Urinary bladder (tissue), 4 donors: Measurements from ENCODE around the gene PTGES. TPM values are rescaled to one million over a fixed set of nuclear protein-coding genes. Genes with fewer than 3 reads are reported as not detected.

Experiments used
- DNase-seq: peaks from one replicate; pipeline ENCODE4 v3.0.0-alpha.2; 2015; ENCODE audit errors: extremely low spot score
- H3K27ac ChIP-seq: one replicate; pipeline ENCODE4 v1.5.1; 2013; ENCODE audit warnings: low read depth, mild to moderate bottlenecking, moderate library complexity
- H3K36me3 ChIP-seq: one replicate; pipeline ENCODE4 v1.6.1; 2013; ENCODE audit warnings: mild to moderate bottlenecking, moderate library complexity; ENCODE audit not compliant: insufficient read depth
- H3K4me1 ChIP-seq: one replicate; pipeline ENCODE4 v1.6.1; 2013; ENCODE audit warnings: mild to moderate bottlenecking, moderate library complexity; ENCODE audit not compliant: insufficient read depth
- H3K4me3 ChIP-seq: one replicate; pipeline ENCODE4 v1.5.1; 2013; ENCODE audit warnings: low read depth, low read length
- WGBS: extraction: QIAGEN DNeasy Blood & Tissue Kit; methylation state at CpG from one replicate; pipeline ENCODE4 v1.1.7; 2013; 5-methylcytosine and 5-hydroxymethylcytosine counted together
- polyA plus RNA-seq: library from polyadenylated mRNA; stranded (reverse); fragments of 200-250 nt; gene quantifications from one replicate; pipeline ENCODE4 v1.2.3, GENCODE V29; 2013
- total RNA-seq: library from RNA; depleted of rRNA; stranded (reverse); fragments of >200 nt; gene quantifications from one replicate; pipeline ENCODE4 v1.2.3, GENCODE V29; 2014
- donor health status: healthy with polysubstance abuse.
- donor health status: healthy.

The PTGES gene
- total and polyA plus RNA-seq, 2 donors, result 18.0 to 26.8 TPM

DNA sequence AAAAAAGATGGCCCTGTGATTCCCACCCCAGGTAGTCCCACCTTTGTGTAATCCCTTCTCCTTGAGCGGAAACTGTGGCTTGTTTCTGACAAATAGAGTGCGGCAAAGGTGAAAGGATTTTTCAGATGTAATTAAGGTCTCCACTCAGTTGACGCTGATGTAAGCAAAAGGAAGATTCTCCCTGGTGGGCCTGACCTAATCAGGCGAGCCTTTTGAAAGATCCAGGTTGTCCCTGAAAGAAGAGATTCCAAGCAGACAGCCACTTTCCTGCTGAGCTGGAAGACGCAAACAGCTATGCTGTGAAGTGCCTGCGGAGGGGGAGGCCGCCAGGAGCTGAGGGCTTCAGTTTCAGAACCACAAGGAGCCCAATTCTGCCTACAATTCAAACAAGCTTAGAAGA, 24.1 kb downstream of the PTGES start:
- H3K27ac ChIP-seq, result no peak overlapping the region
- DNase-seq, result no peak
- no peaks in the 10 kb centered on the region for H3K4me1 ChIP-seq
- H3K4me3 ChIP-seq, result no peak overlapping the region
- no peaks in the 10 kb centered on the region for H3K36me3 ChIP-seq
- WGBS, result 93% methylated on average over 7 of the region's 7 CpGs

DNA sequence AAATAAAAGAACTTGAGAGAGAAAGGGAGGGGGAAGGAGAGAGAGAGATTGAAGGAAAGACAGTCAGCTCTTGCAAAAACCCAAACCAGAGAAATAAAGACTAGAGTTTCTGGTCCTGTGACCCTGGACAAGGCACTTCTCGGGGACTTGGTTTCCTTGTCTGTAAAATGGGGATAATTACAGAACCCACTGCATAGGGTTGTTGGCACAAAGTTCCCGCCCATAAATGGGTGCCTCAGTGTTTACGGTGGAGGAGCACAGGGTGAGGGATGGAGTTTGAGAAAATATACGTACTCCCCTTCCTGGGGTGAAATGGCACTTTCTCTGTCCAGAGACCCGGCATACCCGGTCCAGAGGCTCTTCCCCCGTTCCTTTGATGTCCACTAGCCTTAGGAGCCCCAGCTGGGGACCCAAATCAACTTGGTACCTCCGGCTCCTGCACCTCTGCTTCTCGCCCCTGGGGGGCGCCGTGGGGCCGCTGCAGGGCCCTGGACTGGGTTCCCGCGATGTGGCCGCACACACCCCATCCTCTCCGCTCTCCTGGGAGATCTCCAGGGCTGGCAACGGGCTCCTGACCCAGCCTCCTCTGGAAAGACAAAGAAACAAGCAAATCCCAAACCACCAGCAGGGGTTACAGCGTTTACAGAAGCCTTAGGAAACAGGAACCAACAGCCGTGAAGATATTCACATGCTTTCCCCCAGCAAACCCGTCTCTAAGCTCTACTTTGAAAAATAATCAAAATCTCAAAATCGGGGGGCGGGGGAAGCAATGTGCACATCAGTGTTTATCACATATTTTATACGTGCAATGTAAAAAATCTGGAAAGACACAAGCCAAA, 26.3 kb downstream of the PTGES start:
- H3K36me3 ChIP-seq, result no peaks in the 10 kb centered on the region
- no peak overlapping the region for H3K4me3 ChIP-seq
- no peaks in the 10 kb centered on the region for H3K4me1 ChIP-seq
- 16% methylated on average over 23 of the region's 23 CpGs for WGBS
- DNase-seq, result no peak
- H3K27ac ChIP-seq, result no peak overlapping the region

DNA sequence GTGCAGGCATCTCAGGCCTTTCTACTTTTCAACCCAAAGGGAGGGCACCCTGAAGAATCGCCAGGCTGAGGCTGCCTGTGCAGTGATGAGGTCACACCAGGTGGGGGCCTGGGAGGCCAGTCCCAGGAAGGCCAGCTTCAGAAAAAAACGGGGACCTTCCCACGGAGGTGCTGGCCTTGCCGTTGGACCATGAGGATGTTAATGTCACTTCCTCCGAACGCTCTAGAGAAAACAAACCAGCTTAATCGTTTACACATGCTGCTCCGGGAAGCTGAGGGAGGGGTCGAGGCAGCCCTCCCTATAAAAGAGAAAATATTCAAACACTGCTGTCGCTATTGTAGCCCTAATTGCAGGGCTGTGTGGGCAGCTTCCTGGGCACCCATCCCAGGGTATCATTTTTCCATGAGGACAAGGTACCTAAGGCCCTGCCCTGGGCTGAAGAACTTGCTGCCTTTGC, 27.0 kb downstream of the PTGES start:
- WGBS, result 26% methylated on average over 10 of the region's 10 CpGs
- no peak for DNase-seq
- Histone ChIP-seq H3K4me1 (no peaks in the 10 kb centered on the region), H3K4me3 (no peak overlapping the region), H3K36me3 (no peaks in the 10 kb centered on the region), H3K27ac (peak overlapping the region; percentile 28)

DNA sequence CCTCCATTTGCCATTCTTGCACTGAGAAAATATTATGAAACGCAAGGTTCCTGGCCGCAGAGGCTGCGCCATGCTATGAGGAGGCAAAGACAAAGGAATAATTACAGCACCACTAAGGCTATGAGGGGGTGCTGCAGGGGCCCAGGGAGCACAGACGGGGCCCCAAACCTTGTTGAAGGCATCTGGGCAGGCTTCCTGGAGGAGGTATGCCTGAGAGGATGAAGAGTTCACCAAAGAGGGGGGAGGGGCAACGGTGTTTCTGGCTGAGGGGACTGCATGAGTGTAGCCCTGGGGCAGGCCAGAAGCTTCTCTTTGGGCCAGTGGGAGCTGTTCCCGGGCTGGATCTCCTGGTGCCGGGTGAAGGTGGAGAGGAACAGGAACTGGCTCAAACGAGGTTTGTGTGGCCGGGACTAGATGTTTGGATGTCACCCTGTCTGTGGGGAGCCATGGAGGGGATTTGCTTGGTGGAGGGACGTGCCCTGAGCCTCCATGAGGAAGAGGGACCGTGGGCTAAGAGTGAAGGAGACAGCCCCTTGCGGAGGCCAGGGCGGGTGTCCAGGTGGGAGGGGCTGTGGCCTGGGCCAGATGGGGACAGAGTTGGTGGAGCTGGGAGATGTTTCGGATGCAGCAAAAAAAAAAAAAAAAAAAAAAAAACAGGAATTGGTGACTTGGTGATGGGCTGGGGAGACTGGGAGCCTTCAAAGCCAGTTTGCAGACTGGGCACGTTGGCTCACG, 28.2 kb downstream of the PTGES start:
- Histone ChIP-seq H3K36me3 (no peaks in the 10 kb centered on the region), H3K4me1 (no peaks in the 10 kb centered on the region), H3K27ac (no peak overlapping the region), H3K4me3 (no peak overlapping the region)
- no peak for DNase-seq
- 82% methylated on average over 16 of the region's 16 CpGs for WGBS

DNA sequence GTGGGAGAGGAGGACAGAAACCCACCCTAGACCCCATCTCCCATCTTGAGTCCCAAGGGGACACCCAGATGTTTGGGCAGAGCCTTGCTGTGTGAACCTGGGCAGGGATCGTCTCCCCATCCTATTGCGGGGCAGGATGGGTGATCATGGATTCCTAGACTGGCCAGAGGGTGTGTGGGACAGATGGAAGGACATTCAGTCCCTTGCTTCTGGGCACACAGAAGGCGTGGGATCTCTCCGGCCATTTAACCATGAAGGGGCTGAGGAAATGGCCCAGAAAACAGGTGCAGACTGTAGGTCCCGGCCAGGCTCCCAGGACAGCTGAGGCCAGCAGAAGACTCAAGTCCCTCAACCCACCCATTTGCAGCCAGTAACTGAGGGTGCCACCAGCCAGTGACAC, 29.9 kb downstream of the PTGES start:
- H3K27ac ChIP-seq, result no peak overlapping the region
- H3K36me3 ChIP-seq, result no peaks in the 10 kb centered on the region
- 91% methylated on average over 5 of the region's 5 CpGs for WGBS
- H3K4me3 ChIP-seq, result no peak overlapping the region
- DNase-seq, result no peak
- H3K4me1 ChIP-seq, result no peaks in the 10 kb centered on the region

DNA sequence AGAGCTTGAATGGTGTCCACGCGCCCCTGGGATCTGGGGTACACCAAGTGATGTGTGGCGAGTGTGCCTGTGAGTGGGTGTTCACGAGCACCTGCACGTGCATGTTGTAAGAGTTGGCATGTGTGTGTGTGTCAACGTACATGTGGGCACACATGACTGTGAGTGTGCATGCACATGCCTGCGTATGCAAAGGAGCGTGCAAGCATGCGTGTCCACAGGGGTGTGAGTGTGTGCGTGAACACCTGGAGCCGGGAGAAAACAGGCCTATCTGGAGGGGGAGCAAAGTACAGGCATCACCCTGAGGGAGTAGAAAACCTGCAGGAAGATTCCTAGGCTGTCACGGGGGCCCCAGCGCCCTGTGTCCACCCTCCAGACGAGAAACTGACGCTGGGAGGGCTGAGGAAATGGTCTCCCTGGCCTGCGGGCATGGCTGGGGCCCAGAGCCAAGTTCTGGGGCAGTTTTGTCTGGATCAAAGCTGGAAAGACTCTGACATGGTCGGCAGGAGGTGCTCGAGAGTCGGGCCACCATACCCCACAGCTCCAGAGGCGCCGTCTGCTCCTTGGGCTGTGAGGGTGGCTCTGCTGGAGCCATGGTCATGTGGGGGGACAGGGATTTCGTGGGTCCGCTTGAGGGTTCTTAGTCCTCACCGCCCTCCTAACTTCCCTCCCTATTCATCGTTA, 31.8 kb downstream of the PTGES start:
- H3K4me1 ChIP-seq, result no peaks in the 10 kb centered on the region
- no peak overlapping the region for H3K4me3 ChIP-seq
- no peak overlapping the region for H3K27ac ChIP-seq
- 88% methylated on average over 25 of the region's 25 CpGs for WGBS
- DNase-seq, result no peak
- H3K36me3 ChIP-seq, result no peaks in the 10 kb centered on the region

DNA sequence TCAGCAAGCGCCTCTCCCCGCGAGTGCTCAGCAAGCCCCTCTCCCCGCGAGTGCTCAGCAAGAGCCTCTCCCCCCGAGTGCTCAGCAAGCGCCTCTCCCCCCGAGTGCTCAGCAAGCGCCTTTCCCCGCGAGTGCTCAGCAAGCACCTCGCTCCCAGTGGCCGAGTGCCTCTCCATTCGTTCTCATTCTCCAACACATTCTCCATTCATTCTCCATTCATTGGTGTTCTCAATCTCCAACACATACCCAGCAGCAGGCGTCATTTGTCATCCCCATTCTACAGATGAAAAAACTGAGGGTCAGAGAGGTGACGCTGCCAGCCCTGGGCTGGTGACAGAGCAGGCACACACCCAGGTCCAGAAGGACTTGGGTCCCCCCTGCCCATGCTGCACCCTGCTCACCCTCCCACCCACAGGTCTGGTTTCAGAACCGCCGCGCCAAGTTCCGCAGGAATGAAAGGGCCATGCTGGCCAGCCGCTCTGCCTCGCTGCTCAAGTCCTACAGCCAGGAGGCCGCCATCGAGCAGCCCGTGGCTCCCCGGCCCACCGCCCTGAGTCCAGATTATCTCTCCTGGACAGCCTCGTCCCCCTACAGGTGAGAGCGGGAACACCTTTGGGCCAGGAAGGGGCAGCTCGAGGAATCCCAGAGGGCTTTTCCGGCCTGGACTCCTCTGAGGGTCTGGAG, 32.5 kb downstream of the PTGES start:
- DNase-seq, result no peak
- Histone ChIP-seq H3K4me1 (no peaks in the 10 kb centered on the region), H3K4me3 (no peak overlapping the region), H3K27ac (no peak overlapping the region), H3K36me3 (no peaks in the 10 kb centered on the region)
- 88% methylated on average over 31 of the region's 31 CpGs for whole genome bisulfite sequencing

DNA sequence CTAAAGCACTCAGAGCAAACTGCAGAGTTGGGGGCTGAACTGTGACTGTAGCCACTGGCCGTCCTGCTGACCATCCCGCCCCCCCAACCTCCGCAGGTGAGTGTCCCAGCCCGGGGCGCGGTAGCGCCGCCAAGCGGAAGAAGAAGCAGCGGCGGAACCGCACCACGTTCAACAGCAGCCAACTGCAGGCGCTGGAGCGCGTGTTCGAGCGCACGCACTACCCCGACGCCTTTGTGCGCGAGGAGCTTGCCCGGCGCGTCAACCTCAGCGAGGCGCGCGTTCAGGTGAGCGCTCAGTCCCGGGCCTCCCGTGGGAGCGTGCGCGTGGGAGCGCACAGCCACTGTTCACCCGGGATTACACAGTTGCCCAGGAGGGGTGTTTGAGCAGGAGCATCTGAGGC, 33.7 kb downstream of the PTGES start:
- no peak for DNase-seq
- Histone ChIP-seq H3K4me3 (no peak overlapping the region), H3K4me1 (no peaks in the 10 kb centered on the region), H3K36me3 (no peaks in the 10 kb centered on the region), H3K27ac (no peak overlapping the region)
- 78% methylated on average over 38 of the region's 38 CpGs for whole genome bisulfite sequencing

DNA sequence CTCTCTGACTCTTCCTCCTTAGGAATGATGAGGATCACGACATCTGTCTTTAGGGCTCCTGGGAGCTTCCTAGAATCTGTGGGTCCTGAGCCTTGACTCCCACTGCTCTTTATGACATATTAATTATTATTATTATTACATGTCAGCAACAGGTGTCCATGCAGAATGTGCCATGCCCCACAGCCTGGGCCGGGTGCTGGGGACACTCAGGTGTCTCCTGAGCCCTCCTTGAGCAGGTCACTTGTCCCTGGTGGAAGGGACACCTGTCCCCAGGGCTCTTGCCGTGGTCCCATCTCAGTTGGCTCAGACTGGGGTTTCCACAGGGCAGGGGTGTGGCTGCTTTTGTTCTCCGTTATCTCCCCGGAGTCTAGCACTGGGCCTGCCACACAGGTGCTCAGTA, 34.2 kb downstream of the PTGES start:
- Histone ChIP-seq H3K36me3 (no peaks in the 10 kb centered on the region), H3K4me3 (no peak overlapping the region), H3K4me1 (no peaks in the 10 kb centered on the region), H3K27ac (no peak overlapping the region)
- 75% methylated on average over 5 of the region's 5 CpGs for WGBS
- no peak for DNase-seq

DNA sequence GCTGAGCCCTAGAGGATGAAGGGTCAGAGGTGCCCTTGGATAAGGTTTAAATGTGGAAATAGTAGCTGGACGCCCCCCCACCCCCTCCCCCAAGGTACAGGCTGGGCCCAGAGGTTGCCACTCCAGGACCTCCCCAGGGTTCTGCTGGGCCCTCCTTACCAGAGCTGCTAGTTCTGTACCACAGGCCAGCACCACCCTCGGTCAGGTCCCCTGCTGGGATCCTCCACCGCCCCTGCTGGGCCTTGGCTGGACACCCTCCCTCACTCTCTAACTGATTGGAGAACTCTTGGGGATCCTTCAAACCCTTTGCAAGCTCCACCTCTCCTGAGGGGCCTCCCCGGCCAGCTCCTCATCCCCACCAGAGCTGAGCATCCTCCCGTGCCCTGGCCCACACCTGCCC, 34.9 kb downstream of the PTGES start:
- H3K4me1 ChIP-seq, result no peaks in the 10 kb centered on the region
- H3K4me3 ChIP-seq, result no peak overlapping the region
- no peak overlapping the region for H3K27ac ChIP-seq
- 84% methylated on average over 5 of the region's 5 CpGs for WGBS
- DNase-seq, result no peak
- H3K36me3 ChIP-seq, result no peaks in the 10 kb centered on the region

DNA sequence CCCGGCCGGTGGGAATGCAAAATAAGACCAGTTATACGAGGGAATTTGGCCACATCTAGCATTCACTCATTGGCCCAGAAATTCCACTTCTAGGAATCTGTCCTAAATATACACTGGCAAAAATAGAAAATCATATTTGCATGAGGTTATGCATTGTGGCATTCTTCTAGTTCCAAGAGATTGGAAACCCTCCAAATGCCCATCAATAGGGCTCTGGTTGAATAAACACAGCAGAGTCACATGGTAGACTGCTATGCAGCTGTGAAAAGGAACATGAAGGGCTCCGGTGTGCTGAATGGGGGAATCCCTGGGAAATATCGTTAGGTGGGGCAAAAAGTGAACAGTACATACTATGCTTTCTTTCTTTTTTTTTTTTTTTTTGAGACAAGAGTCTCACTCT, 36.8 kb downstream of the PTGES start:
- WGBS, result 45% methylated on average over 5 of the region's 5 CpGs
- no peak overlapping the region for H3K4me3 ChIP-seq
- DNase-seq, result no peak
- no peaks in the 10 kb centered on the region for H3K4me1 ChIP-seq
- H3K27ac ChIP-seq, result no peak overlapping the region
- H3K36me3 ChIP-seq, result no peaks in the 10 kb centered on the region

DNA sequence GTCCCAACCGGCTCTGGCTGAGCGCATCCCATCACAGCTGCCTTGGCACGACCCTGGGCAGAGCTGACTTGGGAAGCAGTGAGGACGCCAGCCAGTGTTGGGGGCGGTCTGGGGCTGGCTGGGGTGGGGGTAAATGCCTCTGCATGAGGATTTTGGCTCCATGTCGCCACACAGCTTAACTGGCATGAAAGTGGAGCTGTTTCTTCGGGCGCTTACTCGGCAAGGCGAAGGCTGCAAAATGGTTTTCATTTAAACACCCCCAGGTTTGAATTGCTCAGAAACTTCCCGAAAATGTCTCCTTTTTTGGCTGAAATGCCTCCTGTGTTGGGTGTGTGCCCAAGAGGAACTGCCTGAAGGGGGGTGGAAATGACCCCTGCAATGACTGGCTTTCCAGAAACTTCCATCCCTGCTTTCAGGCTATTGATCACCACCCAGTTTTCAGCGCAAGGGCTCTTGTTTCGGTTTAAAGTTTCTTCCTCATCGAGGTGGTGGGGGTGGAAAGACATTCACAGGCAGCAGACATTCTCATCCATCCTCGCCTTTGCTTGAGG, 38.3 kb downstream of the PTGES start:
- H3K4me1 ChIP-seq, result no peaks in the 10 kb centered on the region
- no peaks in the 10 kb centered on the region for H3K36me3 ChIP-seq
- DNase-seq, result no peak
- H3K27ac ChIP-seq, result no peak overlapping the region
- WGBS, result 72% methylated on average over 15 of the region's 15 CpGs
- no peak overlapping the region for H3K4me3 ChIP-seq

DNA sequence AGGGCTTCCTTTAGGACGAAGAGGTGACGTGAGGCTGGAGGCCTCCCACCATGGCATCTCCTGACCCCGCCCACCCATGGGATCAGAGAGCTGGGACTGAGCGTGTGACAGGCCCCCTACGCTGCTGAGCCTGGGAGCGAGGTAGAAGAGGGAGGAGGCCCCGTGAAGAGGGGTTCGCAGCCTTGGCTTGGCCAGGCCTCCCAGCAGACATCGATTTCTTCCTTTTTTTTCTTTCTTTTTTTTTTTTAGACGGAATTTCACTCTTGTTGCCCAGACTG, 39.5 kb downstream of the PTGES start:
- no peak overlapping the region for H3K4me3 ChIP-seq

More for the DNA sequence above, 39.5 kb downstream of the PTGES start:
- no peaks in the 10 kb centered on the region for H3K4me1 ChIP-seq
- H3K36me3 ChIP-seq, result no peaks in the 10 kb centered on the region
- no peak overlapping the region for H3K27ac ChIP-seq
- DNase-seq, result no peak
- 90% methylated on average over 10 of the region's 10 CpGs for WGBS
